Neural progenitor cell (in vitro differentiated cells): ENCODE measurements around the gene RAMP1. TPM values are rescaled to one million over a fixed set of nuclear protein-coding genes. Genes with fewer than 3 reads are reported as not detected.

Source experiments
- DNase-seq: peaks from one replicate; pipeline ENCODE4 v3.0.0-alpha.2; 2016; ENCODE audit warnings: low spot score
- H2AFZ ChIP-seq: fragments of 200-600 bp; sonication (generic); replicated peaks from 2 replicates; pipeline ENCODE4 v1.6.1; 2016; ENCODE audit warnings: antibody characterized with exemption
- H3F3A ChIP-seq: fragments of 200-600 bp; sonication (generic); 2 replicates; pipeline ENCODE4 v1.6.1; 2016; ENCODE audit warnings: antibody characterized with exemption, low read depth
- H3K27ac ChIP-seq: fragments of 200-600 bp; sonication (generic); 2 replicates; pipeline ENCODE4 v1.5.1; 2016; ENCODE audit warnings: mild to moderate bottlenecking
- H3K27me3 ChIP-seq: fragments of 200-600 bp; sonication (generic); 2 replicates; pipeline ENCODE4 v1.6.1; 2016; ENCODE audit warnings: mild to moderate bottlenecking, moderate library complexity
- H3K36me3 ChIP-seq: fragments of 200-600 bp; sonication (generic); 2 replicates; pipeline ENCODE4 v1.5.1; 2016
- H3K4me1 ChIP-seq: fragments of 200-600 bp; sonication (generic); 2 replicates; pipeline ENCODE4 v1.6.1; 2016; ENCODE audit warnings: mixed run types
- H3K4me2 ChIP-seq: fragments of 200-600 bp; sonication (generic); 2 replicates; pipeline ENCODE4 v1.6.1; 2016
- H3K4me3 ChIP-seq: fragments of 200-600 bp; sonication (generic); 2 replicates; pipeline ENCODE4 v1.5.1; 2016
- H3K79me2 ChIP-seq: fragments of 200-600 bp; sonication (generic); 2 replicates; pipeline ENCODE4 v1.6.1; 2016; ENCODE audit warnings: low read depth
- H3K9ac ChIP-seq: fragments of 200-600 bp; sonication (generic); 2 replicates; pipeline ENCODE4 v1.6.1; 2016
- H3K9me3 ChIP-seq: fragments of 200-600 bp; sonication (generic); 2 replicates; pipeline ENCODE4 v1.5.1; 2016; ENCODE audit warnings: low read depth
- H4K20me1 ChIP-seq: fragments of 200-600 bp; sonication (generic); 2 replicates; pipeline ENCODE4 v1.6.1; 2016; ENCODE audit warnings: low read depth
- H3K27ac Mint-ChIP-seq: 3 replicates; pipeline ENCODE4 v1.8.0; 2021; ENCODE audit warnings: mixed read lengths
- H3K27me3 Mint-ChIP-seq: 2 replicates; pipeline ENCODE4 v1.8.0; 2022; ENCODE audit warnings: low read depth, mild to moderate bottlenecking, inconsistent platforms, moderate library complexity, mixed read lengths; ENCODE audit not compliant: insufficient read depth
- H3K36me3 Mint-ChIP-seq: 3 replicates; pipeline ENCODE4 v1.8.0; 2021; ENCODE audit warnings: mixed read lengths
- H3K4me1 Mint-ChIP-seq: 3 replicates; pipeline ENCODE4 v1.8.0; 2021; ENCODE audit warnings: mixed read lengths
- H3K4me3 Mint-ChIP-seq: 3 replicates; pipeline ENCODE4 v1.8.0; 2021; ENCODE audit warnings: mild to moderate bottlenecking, moderate library complexity, mixed read lengths
- H3K9me3 Mint-ChIP-seq: 3 replicates; pipeline ENCODE4 v1.8.0; 2020; ENCODE audit warnings: mixed read lengths
- EZH2 ChIP-seq: fragments of 200-600 bp; sonication (generic); IDR thresholded peaks from 2 replicates; pipeline ENCODE4 v1.6.1; 2017; ENCODE audit warnings: antibody characterized with exemption, mild to moderate bottlenecking, moderate library complexity
- EZH2phosphoT487 ChIP-seq: fragments of 200-600 bp; sonication (generic); IDR thresholded peaks from 2 replicates; pipeline ENCODE4 v1.6.1; 2017; ENCODE audit warnings: antibody characterized with exemption
- total RNA-seq: library from RNA; depleted of rRNA; stranded (reverse); fragments of >200 nt; gene quantifications from 2 replicates; pipeline ENCODE4 v1.2.3, GENCODE V29; 2015; ENCODE audit warnings: low replicate concordance
- TF ChIP-seq, protein P1 (sequence below): fragments of 200-600 bp; sonication (generic); IDR thresholded peaks from 2 replicates; pipeline ENCODE4 v1.5.1; 2017; ENCODE audit warnings: antibody characterized with exemption, mild to moderate bottlenecking

Gene RAMP1
- total RNA-seq, 1 donor from 2014 or later, result not detected

DNA sequence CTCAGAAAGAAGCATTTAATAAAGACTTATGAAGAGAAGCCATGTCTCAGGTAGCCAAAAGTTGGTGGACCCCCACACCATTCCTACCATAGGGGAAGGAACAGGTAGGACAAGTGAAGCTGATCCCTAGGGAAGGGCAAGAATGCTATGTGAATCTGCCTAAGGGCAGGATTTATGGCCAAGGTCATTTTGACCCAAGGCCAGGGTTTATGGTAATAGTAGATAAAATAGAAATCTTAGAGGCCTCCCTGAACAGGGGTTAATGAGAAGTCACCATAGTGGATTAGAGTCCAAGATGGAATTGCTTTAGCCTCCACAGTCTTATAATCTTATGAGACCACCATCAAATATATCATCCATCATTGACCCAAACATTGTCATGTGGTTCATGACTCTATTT, 81.4 kb downstream of the RAMP1 start:
- no peaks in the 10 kb centered on the region for H3K9me3 ChIP-seq
- H3K9ac ChIP-seq, result no peak overlapping the region
- no peaks in the 10 kb centered on the region for H3K36me3 Mint-ChIP-seq
- H3K4me2 ChIP-seq, result no peak overlapping the region
- no peak for DNase-seq
- H4K20me1 ChIP-seq, result no peaks in the 10 kb centered on the region
- no peak overlapping the region for H2AFZ ChIP-seq
- no peak overlapping the region for H3K4me3 ChIP-seq
- no peaks in the 10 kb centered on the region for H3K27me3 ChIP-seq
- no peak overlapping the region for H3K4me3 Mint-ChIP-seq
- no peak overlapping the region for H3K27ac ChIP-seq
- H3F3A ChIP-seq, result no peaks in the 10 kb centered on the region
- peaks cover 12% of the 10 kb centered on the region for H3K9me3 Mint-ChIP-seq
- no peak overlapping the region for H3K27ac Mint-ChIP-seq
- no peaks in the 10 kb centered on the region for H3K4me1 ChIP-seq
- peaks cover 11% of the 10 kb centered on the region for H3K27me3 Mint-ChIP-seq
- no peaks in the 10 kb centered on the region for H3K36me3 ChIP-seq
- no peaks in the 10 kb centered on the region for H3K79me2 ChIP-seq
- H3K4me1 Mint-ChIP-seq, result no peaks in the 10 kb centered on the region
- TF ChIP-seq, protein P1, sequence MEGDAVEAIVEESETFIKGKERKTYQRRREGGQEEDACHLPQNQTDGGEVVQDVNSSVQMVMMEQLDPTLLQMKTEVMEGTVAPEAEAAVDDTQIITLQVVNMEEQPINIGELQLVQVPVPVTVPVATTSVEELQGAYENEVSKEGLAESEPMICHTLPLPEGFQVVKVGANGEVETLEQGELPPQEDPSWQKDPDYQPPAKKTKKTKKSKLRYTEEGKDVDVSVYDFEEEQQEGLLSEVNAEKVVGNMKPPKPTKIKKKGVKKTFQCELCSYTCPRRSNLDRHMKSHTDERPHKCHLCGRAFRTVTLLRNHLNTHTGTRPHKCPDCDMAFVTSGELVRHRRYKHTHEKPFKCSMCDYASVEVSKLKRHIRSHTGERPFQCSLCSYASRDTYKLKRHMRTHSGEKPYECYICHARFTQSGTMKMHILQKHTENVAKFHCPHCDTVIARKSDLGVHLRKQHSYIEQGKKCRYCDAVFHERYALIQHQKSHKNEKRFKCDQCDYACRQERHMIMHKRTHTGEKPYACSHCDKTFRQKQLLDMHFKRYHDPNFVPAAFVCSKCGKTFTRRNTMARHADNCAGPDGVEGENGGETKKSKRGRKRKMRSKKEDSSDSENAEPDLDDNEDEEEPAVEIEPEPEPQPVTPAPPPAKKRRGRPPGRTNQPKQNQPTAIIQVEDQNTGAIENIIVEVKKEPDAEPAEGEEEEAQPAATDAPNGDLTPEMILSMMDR, result no peak
- TF ChIP-seq EZH2 (no peak), EZH2phosphoT487 (no peak)

DNA sequence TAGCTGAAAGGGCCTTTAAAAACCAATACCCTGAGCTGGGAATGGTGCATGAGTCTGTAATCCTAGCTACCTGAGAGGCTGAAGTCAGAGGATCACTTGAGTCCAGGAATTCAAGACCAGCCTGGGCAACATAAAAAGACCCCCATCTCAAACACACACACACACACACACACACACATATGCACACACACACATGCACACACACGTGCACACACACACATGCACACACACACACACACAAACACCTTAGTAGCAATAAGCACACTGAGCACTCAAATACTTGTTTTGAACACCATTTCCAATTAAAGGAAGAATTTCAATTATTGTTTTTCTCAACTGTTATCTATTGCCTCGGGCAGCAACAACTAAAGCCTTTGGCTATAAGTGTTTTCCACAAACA, 81.8 kb downstream of the RAMP1 start:
- Mint-ChIP-seq H3K36me3 (no peaks in the 10 kb centered on the region), H3K27ac (no peak overlapping the region), H3K9me3 (peaks cover 12% of the 10 kb centered on the region), H3K4me3 (no peak overlapping the region), H3K4me1 (no peaks in the 10 kb centered on the region), H3K27me3 (peaks cover 11% of the 10 kb centered on the region)
- no peak overlapping the region for H3K9ac ChIP-seq
- H4K20me1 ChIP-seq, result no peaks in the 10 kb centered on the region
- H3K27me3 ChIP-seq, result no peaks in the 10 kb centered on the region
- no peak overlapping the region for H3K4me2 ChIP-seq
- TF ChIP-seq, protein P1, result no peak
- TF ChIP-seq EZH2phosphoT487, result no peak
- no peak for TF ChIP-seq EZH2
- no peak overlapping the region for H3K27ac ChIP-seq
- no peaks in the 10 kb centered on the region for H3K36me3 ChIP-seq
- H2AFZ ChIP-seq, result no peak overlapping the region
- H3F3A ChIP-seq, result no peaks in the 10 kb centered on the region
- no peaks in the 10 kb centered on the region for H3K4me1 ChIP-seq
- DNase-seq, result no peak
- H3K79me2 ChIP-seq, result no peaks in the 10 kb centered on the region
- H3K9me3 ChIP-seq, result no peaks in the 10 kb centered on the region
- no peak overlapping the region for H3K4me3 ChIP-seq

DNA sequence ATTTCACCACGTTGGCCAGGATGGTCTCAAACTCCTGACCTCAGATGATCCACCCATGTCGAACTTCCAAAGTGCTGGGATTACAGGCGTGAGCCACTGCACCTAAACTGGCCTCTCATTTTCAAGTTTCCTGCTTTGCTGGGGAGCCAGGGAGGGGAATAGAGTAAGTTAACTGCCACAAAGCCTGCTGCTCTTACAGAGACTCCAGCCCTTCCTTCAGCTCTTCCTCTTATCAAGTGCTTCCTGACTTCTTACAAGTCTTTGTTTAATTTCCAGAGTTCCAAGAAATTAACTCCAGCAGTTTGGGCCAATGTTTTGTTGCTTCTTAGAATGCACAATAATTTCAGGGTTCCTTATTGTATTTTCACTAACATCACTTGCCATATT, 83.1 kb downstream of the RAMP1 start:
- Histone ChIP-seq H3K9me3 (no peaks in the 10 kb centered on the region), H3K27me3 (no peaks in the 10 kb centered on the region)
- peaks cover 13% of the 10 kb centered on the region for H3K27me3 Mint-ChIP-seq

More for the DNA sequence above, 83.1 kb downstream of the RAMP1 start:
- H2AFZ ChIP-seq, result no peak overlapping the region
- H3K79me2 ChIP-seq, result no peaks in the 10 kb centered on the region
- no peaks in the 10 kb centered on the region for H3K36me3 ChIP-seq
- H3K27ac ChIP-seq, result no peak overlapping the region
- no peak overlapping the region for H3K4me3 Mint-ChIP-seq
- no peaks in the 10 kb centered on the region for H4K20me1 ChIP-seq
- DNase-seq, result no peak
- no peak overlapping the region for H3K27ac Mint-ChIP-seq
- H3K4me2 ChIP-seq, result no peak overlapping the region
- H3K4me1 ChIP-seq, result no peaks in the 10 kb centered on the region
- no peaks in the 10 kb centered on the region for H3F3A ChIP-seq
- H3K4me3 ChIP-seq, result no peak overlapping the region
- H3K36me3 Mint-ChIP-seq, result no peaks in the 10 kb centered on the region
- no peaks in the 10 kb centered on the region for H3K4me1 Mint-ChIP-seq
- peaks cover 16% of the 10 kb centered on the region for H3K9me3 Mint-ChIP-seq
- TF ChIP-seq EZH2, result no peak
- TF ChIP-seq, protein P1, result no peak
- no peak for TF ChIP-seq EZH2phosphoT487
- no peak overlapping the region for H3K9ac ChIP-seq
